Mucosa of stomach (tissue), 1 donor: ENCODE measurements around the gene YOD1.
"Not testable (repeated sequence)": the region's sequence is repeated elsewhere in the genome, so short reads cannot be mapped to it uniquely, and the experiment has no call there.

Experiments
- H3K27me3 ChIP-seq: one replicate; pipeline ENCODE4 v1.7.0; 2013; ENCODE audit warnings: mild to moderate bottlenecking, low read length; ENCODE audit not compliant: control insufficient read depth, insufficient read depth
- H3K36me3 ChIP-seq: one replicate; pipeline ENCODE4 v1.7.0; 2013; ENCODE audit warnings: low read length; ENCODE audit not compliant: control insufficient read depth, insufficient read depth
- H3K4me1 ChIP-seq: one replicate; pipeline ENCODE4 v1.7.0; 2013; ENCODE audit warnings: mild to moderate bottlenecking, low read length; ENCODE audit not compliant: control insufficient read depth, insufficient read depth
- H3K4me3 ChIP-seq: one replicate; pipeline ENCODE4 v1.7.0; 2013; ENCODE audit warnings: low read length
- H3K9ac ChIP-seq: one replicate; pipeline ENCODE4 v1.7.0; 2013; ENCODE audit warnings: mild to moderate bottlenecking, low read length, moderate library complexity
- H3K9me3 ChIP-seq: one replicate; pipeline ENCODE4 v1.7.0; 2013; ENCODE audit warnings: mild to moderate bottlenecking, low read length, moderate library complexity; ENCODE audit not compliant: control insufficient read depth
- donor health status: Pancreatic carcinoma.

Gene YOD1

GRCh38 chr1:207054491-207054890, 3.5 kb upstream of the YOD1 start:
- H3K4me1 ChIP-seq, result peaks cover 36% of the 10 kb centered on the region
- H3K36me3 ChIP-seq, result no peaks in the 10 kb centered on the region
- peak overlapping the region; percentile 0 for H3K9ac ChIP-seq
- no peak overlapping the region for H3K4me3 ChIP-seq
- no peaks in the 10 kb centered on the region for H3K27me3 ChIP-seq
- H3K9me3 ChIP-seq, result no peaks in the 10 kb centered on the region

GRCh38 chr1:207052911-207053769, 2.1 kb upstream of the YOD1 start, which contains the start of gene PFKFB2:
Gene PFKFB2 (plus strand): TSS chr1:207053275. CDS start chr1:207054718, 1,443 bp downstream.
- Histone ChIP-seq H3K9me3 (no peaks in the 10 kb centered on the region), H3K4me3 (peak within 1 kb of the TSS; percentile 90), H3K9ac (peak within 1 kb of the TSS; percentile 95), H3K4me1 (peaks cover 36% of the 10 kb centered on the region), H3K36me3 (no peaks in the 10 kb centered on the region), H3K27me3 (no peaks in the 10 kb centered on the region)

GRCh38 chr1:207050480-207051190, 373 bp downstream of the YOD1 start:
- H3K9me3 ChIP-seq, result no peaks in the 10 kb centered on the region
- H3K4me3 ChIP-seq, result peak overlapping the region; percentile 91
- no peaks in the 10 kb centered on the region for H3K27me3 ChIP-seq
- peaks cover 29% of the 10 kb centered on the region for H3K4me1 ChIP-seq
- H3K36me3 ChIP-seq, result no peaks in the 10 kb centered on the region
- H3K9ac ChIP-seq, result peak overlapping the region; percentile 99

GRCh38 chr1:207049974-207050391, 1.0 kb downstream of the YOD1 start:
- Histone ChIP-seq H3K9ac (peak overlapping the region; percentile 99), H3K9me3 (no peaks in the 10 kb centered on the region), H3K4me3 (peak overlapping the region; percentile 91), H3K4me1 (peaks cover 28% of the 10 kb centered on the region), H3K27me3 (no peaks in the 10 kb centered on the region), H3K36me3 (no peaks in the 10 kb centered on the region)

- no peaks in the 10 kb centered on the region for H3K27me3 ChIP-seq
- H3K4me1 ChIP-seq, result peaks cover 26% of the 10 kb centered on the region
- H3K9me3 ChIP-seq, result no peaks in the 10 kb centered on the region
- peak overlapping the region; percentile 99 for H3K9ac ChIP-seq
- H3K4me3 ChIP-seq, result peak overlapping the region; percentile 91
- H3K36me3 ChIP-seq, result no peaks in the 10 kb centered on the region
These were observed 1.5 kb downstream of the YOD1 start for GRCh38 chr1:207049514-207049913.

- no peaks in the 10 kb centered on the region for H3K9me3 ChIP-seq
- no peaks in the 10 kb centered on the region for H3K27me3 ChIP-seq
- no peaks in the 10 kb centered on the region for H3K36me3 ChIP-seq
- peaks cover 23% of the 10 kb centered on the region for H3K4me1 ChIP-seq
- H3K4me3 ChIP-seq, result no peak overlapping the region
- H3K9ac ChIP-seq, result peak overlapping the region; percentile 99
These were observed 2.0 kb downstream of the YOD1 start for GRCh38 chr1:207049054-207049453.

- H3K9me3 ChIP-seq, result no peaks in the 10 kb centered on the region
- no peaks in the 10 kb centered on the region for H3K36me3 ChIP-seq
- no peak overlapping the region for H3K9ac ChIP-seq
- no peaks in the 10 kb centered on the region for H3K27me3 ChIP-seq
- H3K4me1 ChIP-seq, result peaks cover 17% of the 10 kb centered on the region
- H3K4me3 ChIP-seq, result no peak overlapping the region
These were observed 3.0 kb downstream of the YOD1 start for GRCh38 chr1:207048041-207048440.

GRCh38 chr1:207047505-207047904, 3.5 kb downstream of the YOD1 start:
- Histone ChIP-seq H3K9me3 (no peaks in the 10 kb centered on the region), H3K4me3 (no peak overlapping the region), H3K36me3 (no peaks in the 10 kb centered on the region), H3K9ac (no peak overlapping the region), H3K27me3 (no peaks in the 10 kb centered on the region), H3K4me1 (peaks cover 17% of the 10 kb centered on the region)

- Histone ChIP-seq H3K4me3 (no peak overlapping the region), H3K9ac (no peak overlapping the region), H3K36me3 (no peaks in the 10 kb centered on the region), H3K9me3 (no peaks in the 10 kb centered on the region), H3K27me3 (no peaks in the 10 kb centered on the region), H3K4me1 (peaks cover 4% of the 10 kb centered on the region)
These were observed 5.6 kb downstream of the YOD1 start for GRCh38 chr1:207045453-207045852.

GRCh38 chr1:207041397-207041796, 9.6 kb downstream of the YOD1 start:
- not testable (repeated sequence) for H3K4me3 ChIP-seq, H3K27me3 ChIP-seq, H3K9ac ChIP-seq, H3K4me1 ChIP-seq, H3K36me3 ChIP-seq, H3K9me3 ChIP-seq

GRCh38 chr1:207040181-207040533, 10.9 kb downstream of the YOD1 start:
- Histone ChIP-seq H3K9me3 (no peaks in the 10 kb centered on the region), H3K27me3 (no peaks in the 10 kb centered on the region), H3K4me1 (peaks cover 10% of the 10 kb centered on the region), H3K9ac (no peak overlapping the region), H3K36me3 (no peaks in the 10 kb centered on the region), H3K4me3 (no peak overlapping the region)
